C4-2B (cell line): Measurements from ENCODE around the gene GALNT1.
"Not testable (repeated sequence)": the region's sequence is repeated elsewhere in the genome, so short reads cannot be mapped to it uniquely, and the experiment has no call there.

Source experiments
- ZFX ChIP-seq: fragments of 450-650 bp; IDR thresholded peaks from 2 replicates; pipeline ENCODE4 v1.6.1; 2017
- TF ChIP-seq, protein P1 (sequence below): fragments of 450-650 bp; conservative IDR thresholded peaks from 2 replicates; pipeline ENCODE4 v1.5.1; 2017; ENCODE audit warnings: mild to moderate bottlenecking

DNA sequence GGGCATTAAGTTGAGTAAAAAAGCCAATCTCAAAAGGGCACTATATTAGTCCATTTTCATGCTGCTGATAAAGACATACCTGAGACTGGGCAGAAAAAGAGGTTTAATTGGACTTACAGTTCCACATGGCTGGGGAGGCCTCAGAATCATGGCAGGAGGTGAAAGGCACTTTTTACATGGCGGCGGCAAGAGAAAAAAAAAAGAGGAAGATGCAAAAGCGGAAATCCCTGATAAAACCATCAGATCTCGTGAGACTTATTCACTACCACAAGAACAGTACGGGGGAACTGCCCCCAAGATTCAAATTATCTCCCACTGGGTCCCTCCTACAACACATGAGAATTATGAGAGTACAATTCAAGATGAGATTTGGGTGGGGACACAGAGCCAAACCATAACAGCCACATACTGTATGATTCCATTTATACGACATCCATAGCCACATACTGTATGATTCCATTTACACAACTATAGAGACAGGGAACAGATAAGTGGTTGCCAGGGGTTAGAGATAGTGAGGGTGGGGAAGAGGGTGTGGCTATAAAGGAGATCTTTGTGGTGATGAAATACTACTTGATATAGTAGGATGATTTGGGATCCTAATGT lies 5.2 kb upstream of the GALNT1 start:
- TF ChIP-seq, protein P1, sequence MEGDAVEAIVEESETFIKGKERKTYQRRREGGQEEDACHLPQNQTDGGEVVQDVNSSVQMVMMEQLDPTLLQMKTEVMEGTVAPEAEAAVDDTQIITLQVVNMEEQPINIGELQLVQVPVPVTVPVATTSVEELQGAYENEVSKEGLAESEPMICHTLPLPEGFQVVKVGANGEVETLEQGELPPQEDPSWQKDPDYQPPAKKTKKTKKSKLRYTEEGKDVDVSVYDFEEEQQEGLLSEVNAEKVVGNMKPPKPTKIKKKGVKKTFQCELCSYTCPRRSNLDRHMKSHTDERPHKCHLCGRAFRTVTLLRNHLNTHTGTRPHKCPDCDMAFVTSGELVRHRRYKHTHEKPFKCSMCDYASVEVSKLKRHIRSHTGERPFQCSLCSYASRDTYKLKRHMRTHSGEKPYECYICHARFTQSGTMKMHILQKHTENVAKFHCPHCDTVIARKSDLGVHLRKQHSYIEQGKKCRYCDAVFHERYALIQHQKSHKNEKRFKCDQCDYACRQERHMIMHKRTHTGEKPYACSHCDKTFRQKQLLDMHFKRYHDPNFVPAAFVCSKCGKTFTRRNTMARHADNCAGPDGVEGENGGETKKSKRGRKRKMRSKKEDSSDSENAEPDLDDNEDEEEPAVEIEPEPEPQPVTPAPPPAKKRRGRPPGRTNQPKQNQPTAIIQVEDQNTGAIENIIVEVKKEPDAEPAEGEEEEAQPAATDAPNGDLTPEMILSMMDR, result not testable (repeated sequence)
- not testable (repeated sequence) for TF ChIP-seq ZFX
